ENCODE data around the gene RPL36.
"Not testable (repeated sequence)": the region's sequence is repeated elsewhere in the genome, so short reads cannot be mapped to it uniquely, and the experiment has no call there.

RPL36 gene

GRCh38 chr19:5707576-5708575 is 17.8 kb downstream of the RPL36 start:
- DNase-seq, result no peak

GRCh38 chr19:5711025-5711424 is 20.9 kb downstream of the RPL36 start:
- no peak for DNase-seq

- DNase-seq, result no peak
Observed at GRCh38 chr19:5711713-5712161, 21.6 kb downstream of the RPL36 start.

- DNase-seq, result no peak
Observed at GRCh38 chr19:5713228-5713627, 23.1 kb downstream of the RPL36 start.

- DNase-seq, result no peak
Observed at GRCh38 chr19:5714816-5715215, 24.7 kb downstream of the RPL36 start.

- no peak for DNase-seq
Observed at GRCh38 chr19:5717215-5717935, 27.3 kb downstream of the RPL36 start.

GRCh38 chr19:5718037-5718578 is 28.0 kb downstream of the RPL36 start:
- no peak for DNase-seq

- no peak for DNase-seq
Observed at GRCh38 chr19:5718579-5719273, 28.6 kb downstream of the RPL36 start.

- DNase-seq, result no peak
Observed at GRCh38 chr19:5719274-5719960, 29.3 kb downstream of the RPL36 start.

GRCh38 chr19:5719961-5720790 is 30.1 kb downstream of the RPL36 start, which contains the start of the genes CATSPERD and LONP1:
TSS of gene CATSPERD (plus strand) at chr19:5720637. CDS start at chr19:5720738, 101 bp downstream.
TSS of gene LONP1 (minus strand) at chr19:5720146. CDS start at chr19:5720132, 14 bp downstream.
- peak; percentile 98 to 99 for DNase-seq

- no peak for DNase-seq
Observed at GRCh38 chr19:5727453-5728050, 37.5 kb downstream of the RPL36 start.

- not testable (repeated sequence) for DNase-seq
Observed at GRCh38 chr19:5733172-5733571, 43.1 kb downstream of the RPL36 start.

- DNase-seq, result no peak
Observed at GRCh38 chr19:5738423-5738822, 48.3 kb downstream of the RPL36 start.
